Osteoblast (primary cell): ENCODE data around the gene IL36RN. TPM values are rescaled to one million over a fixed set of nuclear protein-coding genes. Genes with fewer than 3 reads are reported as not detected.

ENCODE experiments used
- DNase-seq: peaks from one replicate; pipeline ENCODE4 v3.0.0; 2011; ENCODE audit warnings: low spot score, mixed read lengths; ENCODE audit not compliant: insufficient read length; ENCODE audit errors: missing footprints
- H2AFZ ChIP-seq: 2 replicates; pipeline ENCODE4 v1.6.0; 2011; ENCODE audit warnings: mild to moderate bottlenecking, low read length
- H3K27ac ChIP-seq: 2 replicates; pipeline ENCODE4 v1.5.1; 2011; ENCODE audit warnings: mild to moderate bottlenecking, low read depth, low read length, moderate library complexity
- H3K27me3 ChIP-seq: 2 replicates; pipeline ENCODE4 v1.6.0; 2012; ENCODE audit warnings: mild to moderate bottlenecking, control low read depth, inconsistent platforms, low read length, moderate library complexity; ENCODE audit not compliant: insufficient read depth
- H3K36me3 ChIP-seq: 2 replicates; pipeline ENCODE4 v1.5.1; 2011; ENCODE audit warnings: mild to moderate bottlenecking, low read length, control low read depth, moderate library complexity; ENCODE audit not compliant: insufficient read depth
- H3K4me1 ChIP-seq: 2 replicates; pipeline ENCODE4 v1.5.1; 2011; ENCODE audit warnings: mild to moderate bottlenecking, low read length, control low read depth, moderate library complexity; ENCODE audit not compliant: insufficient read depth
- H3K4me2 ChIP-seq: 2 replicates; pipeline ENCODE4 v1.6.0; 2011; ENCODE audit warnings: mild to moderate bottlenecking, low read length; ENCODE audit not compliant: insufficient read depth
- H3K4me3 ChIP-seq: fragments of 200-600 bp; sonication (generic); 3 replicates; pipeline ENCODE4 v1.5.1; 2012; ENCODE audit warnings: mild to moderate bottlenecking, low read length, inconsistent platforms; ENCODE audit not compliant: insufficient read depth
- H3K79me2 ChIP-seq: 2 replicates; pipeline ENCODE4 v1.6.0; 2012; ENCODE audit warnings: mild to moderate bottlenecking, low read length, control low read depth, inconsistent platforms; ENCODE audit not compliant: insufficient read depth
- H3K9me3 ChIP-seq: 2 replicates; pipeline ENCODE4 v1.5.1; 2011; ENCODE audit warnings: low read depth, low read length, control low read depth
- H4K20me1 ChIP-seq: 2 replicates; pipeline ENCODE4 v1.6.0; 2012; ENCODE audit warnings: mild to moderate bottlenecking, low read length, control low read depth; ENCODE audit not compliant: insufficient read depth
- total RNA-seq: library from RNA; depleted of rRNA; stranded (reverse); fragments of >200 nt; gene quantifications from 2 replicates; pipeline ENCODE4 v1.2.3, GENCODE V29; 2012
- TF ChIP-seq, protein P1 (sequence below): IDR thresholded peaks from 2 replicates; pipeline ENCODE4 v1.5.1; 2011; ENCODE audit warnings: mild to moderate bottlenecking, low read depth, low read length, moderate library complexity; ENCODE audit errors: extremely low read depth

IL36RN gene
- total RNA-seq, 1 donor: not detected

DNA sequence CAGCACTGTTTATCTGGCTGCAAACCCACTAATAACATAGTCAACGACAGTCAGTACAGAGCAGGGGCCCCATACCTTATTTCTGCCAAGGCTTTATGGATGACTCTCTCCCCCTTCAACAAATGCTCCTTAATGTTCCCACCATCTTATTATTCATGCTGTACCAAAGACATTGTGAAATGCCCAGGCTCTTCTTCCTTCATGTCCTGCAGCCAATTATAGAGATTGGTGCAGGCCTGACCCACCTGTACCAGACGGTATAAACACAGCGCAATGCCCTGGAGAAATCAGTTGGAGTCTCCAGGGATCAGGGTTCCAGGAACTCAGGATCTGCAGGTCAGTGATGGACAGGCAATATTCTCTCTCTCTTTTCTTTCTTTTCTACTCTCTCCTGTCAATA is 8.7 kb downstream of the IL36RN start, which contains the start of gene IL1F10:
TSS of gene IL1F10 (plus strand) at position 290 of the 400 bp plus-strand sequence. CDS start 4,769 bp downstream, outside the sequence.
- DNase-seq: no peak
- Histone ChIP-seq H3K27me3 (peaks cover 25% of the 10 kb centered on the region), H4K20me1 (no peaks in the 10 kb centered on the region), H3K27ac (no peak within 1 kb of the TSS), H3K36me3 (no peaks in the 10 kb centered on the region), H3K9me3 (no peaks in the 10 kb centered on the region), H3K4me2 (no peak within 1 kb of the TSS), H3K79me2 (no peaks in the 10 kb centered on the region), H3K4me3 (no peak within 1 kb of the TSS), H2AFZ (no peak within 1 kb of the TSS), H3K4me1 (no peaks in the 10 kb centered on the region)
- TF ChIP-seq, protein P1, sequence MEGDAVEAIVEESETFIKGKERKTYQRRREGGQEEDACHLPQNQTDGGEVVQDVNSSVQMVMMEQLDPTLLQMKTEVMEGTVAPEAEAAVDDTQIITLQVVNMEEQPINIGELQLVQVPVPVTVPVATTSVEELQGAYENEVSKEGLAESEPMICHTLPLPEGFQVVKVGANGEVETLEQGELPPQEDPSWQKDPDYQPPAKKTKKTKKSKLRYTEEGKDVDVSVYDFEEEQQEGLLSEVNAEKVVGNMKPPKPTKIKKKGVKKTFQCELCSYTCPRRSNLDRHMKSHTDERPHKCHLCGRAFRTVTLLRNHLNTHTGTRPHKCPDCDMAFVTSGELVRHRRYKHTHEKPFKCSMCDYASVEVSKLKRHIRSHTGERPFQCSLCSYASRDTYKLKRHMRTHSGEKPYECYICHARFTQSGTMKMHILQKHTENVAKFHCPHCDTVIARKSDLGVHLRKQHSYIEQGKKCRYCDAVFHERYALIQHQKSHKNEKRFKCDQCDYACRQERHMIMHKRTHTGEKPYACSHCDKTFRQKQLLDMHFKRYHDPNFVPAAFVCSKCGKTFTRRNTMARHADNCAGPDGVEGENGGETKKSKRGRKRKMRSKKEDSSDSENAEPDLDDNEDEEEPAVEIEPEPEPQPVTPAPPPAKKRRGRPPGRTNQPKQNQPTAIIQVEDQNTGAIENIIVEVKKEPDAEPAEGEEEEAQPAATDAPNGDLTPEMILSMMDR: no peak

DNA sequence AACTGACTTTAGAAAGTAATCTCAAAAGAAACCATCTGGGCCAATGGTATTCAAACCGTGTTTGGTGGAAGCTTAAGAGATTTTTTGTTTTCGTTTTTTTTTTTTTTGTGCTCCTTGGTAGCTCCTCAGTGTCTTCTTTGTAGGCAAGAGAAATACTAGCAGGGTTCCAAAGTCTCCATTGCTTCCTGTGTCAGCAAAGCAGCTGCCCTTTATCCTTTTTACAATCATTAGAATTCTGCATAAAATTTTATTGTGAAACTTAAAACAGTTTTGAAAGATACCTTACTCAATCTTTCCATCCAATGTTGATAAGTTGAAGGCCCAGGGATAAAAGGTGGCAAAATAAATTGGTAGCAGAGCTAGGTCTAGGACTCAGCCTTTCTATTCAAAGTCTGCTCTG is 9.3 kb downstream of the IL36RN start:
- Histone ChIP-seq H4K20me1 (no peaks in the 10 kb centered on the region), H2AFZ (no peak overlapping the region), H3K4me2 (no peak overlapping the region), H3K27me3 (peaks cover 25% of the 10 kb centered on the region), H3K27ac (no peak overlapping the region), H3K4me3 (no peak overlapping the region), H3K4me1 (no peaks in the 10 kb centered on the region), H3K9me3 (no peaks in the 10 kb centered on the region), H3K79me2 (no peaks in the 10 kb centered on the region), H3K36me3 (no peaks in the 10 kb centered on the region)
- TF ChIP-seq, protein P1: no peak
- DNase-seq: no peak

DNA sequence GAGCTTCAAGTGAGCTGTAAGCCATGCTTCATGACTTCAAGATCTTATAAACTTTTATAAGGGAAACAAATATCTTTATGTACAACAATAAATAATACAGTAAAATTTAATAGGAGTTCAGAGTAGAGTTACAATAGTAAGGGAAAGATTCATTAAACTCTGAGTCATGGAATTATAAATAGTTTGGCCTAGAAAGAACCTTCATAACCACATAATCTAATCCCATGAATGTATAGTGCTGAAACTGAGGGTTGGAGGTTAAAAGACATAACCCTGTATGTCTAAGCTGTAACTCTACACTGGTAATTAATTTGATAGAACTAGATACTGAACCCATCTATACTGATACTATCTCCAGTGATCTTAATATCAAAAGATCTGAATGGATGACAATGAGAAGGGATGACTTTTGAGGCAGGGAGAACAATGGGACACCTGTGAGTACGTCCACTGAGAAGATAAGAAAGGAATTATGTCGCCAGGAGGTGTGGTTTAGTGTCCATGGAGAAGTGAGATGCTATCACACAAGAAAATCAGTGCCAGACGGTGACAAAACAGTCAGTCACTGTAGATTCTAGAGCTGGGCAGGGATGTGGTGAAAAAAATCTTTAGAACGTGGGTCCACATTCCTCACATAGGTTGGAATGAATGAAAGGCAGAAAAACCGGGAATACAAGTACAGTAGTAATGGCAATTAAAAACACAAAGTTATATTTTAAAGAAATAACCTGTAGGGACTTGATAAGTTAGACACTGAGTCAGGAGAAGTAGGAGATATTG is 9.9 kb downstream of the IL36RN start:
- H3K4me1 ChIP-seq: no peaks in the 10 kb centered on the region
- TF ChIP-seq, protein P1: no peak
- no peak overlapping the region for H2AFZ ChIP-seq
- no peaks in the 10 kb centered on the region for H3K9me3 ChIP-seq
- no peak for DNase-seq
- no peak overlapping the region for H3K4me3 ChIP-seq
- no peaks in the 10 kb centered on the region for H4K20me1 ChIP-seq
- H3K36me3 ChIP-seq: no peaks in the 10 kb centered on the region
- H3K4me2 ChIP-seq: no peak overlapping the region
- peaks cover 23% of the 10 kb centered on the region for H3K27me3 ChIP-seq
- H3K27ac ChIP-seq: no peak overlapping the region
- H3K79me2 ChIP-seq: no peaks in the 10 kb centered on the region
